ENCODE results near the gene TUBB6. TPM values are rescaled to one million over a fixed set of nuclear protein-coding genes. Genes with fewer than 3 reads are reported as not detected.

Gene TUBB6
- total RNA-seq, 4 donors from 2014 or later: 245 to 506 (median 331) TPM

DNA sequence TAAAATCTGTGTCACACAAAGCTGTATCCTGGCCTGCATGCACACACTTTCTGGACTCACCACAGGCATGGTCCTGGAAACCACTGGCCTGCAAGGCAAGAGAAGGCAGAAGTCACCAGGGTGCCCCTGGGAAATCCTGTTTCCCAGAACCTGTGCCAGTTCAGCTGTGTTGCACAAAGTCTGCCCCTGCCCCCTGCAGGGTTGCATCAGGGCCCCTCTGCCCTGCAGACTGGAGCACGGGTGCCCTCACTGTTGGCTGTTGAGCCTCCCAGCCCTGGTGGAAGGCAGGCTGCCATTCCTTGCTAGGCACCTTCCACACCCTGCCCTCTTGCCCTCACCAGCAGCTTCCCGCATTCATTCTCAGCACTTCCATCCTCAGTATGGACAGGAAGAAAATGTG lies 18.0 kb upstream of the TUBB6 start:
- no peak overlapping the region for H3K27ac ChIP-seq
- DNase-seq (ENCODE audit: low spot score in 2 of 2): no peak
- H3K36me3 ChIP-seq: no peaks in the 10 kb centered on the region
- no peak for TF ChIP-seq EP300 (IDR thresholded peaks at IDR 0.05)
- TF ChIP-seq POLR2A (IDR thresholded peaks at IDR 0.05): no peak
- TF ChIP-seq, protein P1, sequence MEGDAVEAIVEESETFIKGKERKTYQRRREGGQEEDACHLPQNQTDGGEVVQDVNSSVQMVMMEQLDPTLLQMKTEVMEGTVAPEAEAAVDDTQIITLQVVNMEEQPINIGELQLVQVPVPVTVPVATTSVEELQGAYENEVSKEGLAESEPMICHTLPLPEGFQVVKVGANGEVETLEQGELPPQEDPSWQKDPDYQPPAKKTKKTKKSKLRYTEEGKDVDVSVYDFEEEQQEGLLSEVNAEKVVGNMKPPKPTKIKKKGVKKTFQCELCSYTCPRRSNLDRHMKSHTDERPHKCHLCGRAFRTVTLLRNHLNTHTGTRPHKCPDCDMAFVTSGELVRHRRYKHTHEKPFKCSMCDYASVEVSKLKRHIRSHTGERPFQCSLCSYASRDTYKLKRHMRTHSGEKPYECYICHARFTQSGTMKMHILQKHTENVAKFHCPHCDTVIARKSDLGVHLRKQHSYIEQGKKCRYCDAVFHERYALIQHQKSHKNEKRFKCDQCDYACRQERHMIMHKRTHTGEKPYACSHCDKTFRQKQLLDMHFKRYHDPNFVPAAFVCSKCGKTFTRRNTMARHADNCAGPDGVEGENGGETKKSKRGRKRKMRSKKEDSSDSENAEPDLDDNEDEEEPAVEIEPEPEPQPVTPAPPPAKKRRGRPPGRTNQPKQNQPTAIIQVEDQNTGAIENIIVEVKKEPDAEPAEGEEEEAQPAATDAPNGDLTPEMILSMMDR (IDR thresholded peaks at IDR 0.05): no peak
- H3K9me3 ChIP-seq: no peaks in the 10 kb centered on the region
- H3K27me3 ChIP-seq: peaks cover 0 to 14% of the 10 kb centered on the region in 2 donors
- WGBS, 2 donors: 82 to 89% methylated on average over 2 of the region's 2 CpGs
- peaks cover 0 to 24% (median 8%) of the 10 kb centered on the region in 4 donors for H3K4me1 ChIP-seq
- no peak overlapping the region for H3K4me3 ChIP-seq

DNA sequence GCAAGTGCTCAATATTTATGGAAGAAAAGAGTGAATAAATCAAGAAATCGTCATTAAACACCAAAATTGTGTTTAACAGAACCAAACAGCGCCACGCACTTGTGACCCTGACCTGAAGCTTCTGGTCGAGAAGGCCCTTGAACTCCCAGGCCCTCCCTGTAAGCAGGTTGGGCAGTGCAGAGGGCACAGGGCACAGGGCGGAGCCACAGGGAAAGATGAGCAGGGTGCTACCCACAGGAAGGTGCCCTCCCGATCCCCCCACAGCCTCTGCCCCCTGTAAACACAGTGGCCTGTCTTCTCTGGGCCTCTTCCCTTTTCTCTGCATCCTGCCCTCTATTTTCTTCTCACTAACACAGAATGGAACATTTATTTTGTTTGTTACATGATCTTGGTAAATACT lies 16.9 kb upstream of the TUBB6 start:
- Histone ChIP-seq H3K4me1 (peaks cover 0 to 24% (median 8%) of the 10 kb centered on the region in 4 donors), H3K9me3 (no peaks in the 10 kb centered on the region), H3K36me3 (no peaks in the 10 kb centered on the region), H3K27me3 (peaks cover 0 to 14% of the 10 kb centered on the region in 2 donors), H3K27ac (no peak overlapping the region), H3K4me3 (no peak overlapping the region)
- 78 to 81% methylated on average over 6 of the region's 6 CpGs for WGBS, 2 donors
- TF ChIP-seq, protein P1 (IDR thresholded peaks at IDR 0.05): no peak
- no peak for DNase-seq (ENCODE audit: low spot score in 2 of 2)

DNA sequence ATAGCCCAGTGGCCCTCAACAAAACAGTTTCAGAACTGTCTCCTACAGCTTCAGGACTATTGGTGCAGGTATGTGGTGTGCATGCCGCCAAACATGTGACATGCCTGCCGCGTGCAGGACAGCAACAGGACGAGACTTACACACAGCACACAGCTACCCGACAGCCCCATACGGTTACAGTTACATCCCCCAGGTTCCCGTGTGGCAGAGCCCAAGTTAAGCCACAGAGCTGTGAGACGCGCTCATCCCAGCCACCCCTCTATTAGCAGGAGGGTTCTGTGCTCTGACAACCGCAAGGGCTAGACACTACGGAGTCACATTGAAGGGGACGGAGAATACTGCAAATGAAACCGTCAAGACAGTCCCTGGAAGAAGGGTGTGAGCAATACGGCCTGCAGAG lies 16.4 kb upstream of the TUBB6 start:
- no peak for TF ChIP-seq POLR2A (IDR thresholded peaks at IDR 0.05)
- no peak for TF ChIP-seq EP300 (IDR thresholded peaks at IDR 0.05)
- TF ChIP-seq, protein P1 (IDR thresholded peaks at IDR 0.05): no peak
- H3K9me3 ChIP-seq: no peaks in the 10 kb centered on the region
- H3K36me3 ChIP-seq: no peaks in the 10 kb centered on the region
- peaks cover 0 to 14% of the 10 kb centered on the region in 2 donors for H3K27me3 ChIP-seq
- H3K4me3 ChIP-seq: no peak overlapping the region
- no peak for DNase-seq (ENCODE audit: low spot score in 2 of 2)
- H3K4me1 ChIP-seq: peaks cover 0 to 24% (median 8%) of the 10 kb centered on the region in 4 donors
- H3K27ac ChIP-seq: no peak overlapping the region
- WGBS, 2 donors: 87 to 90% methylated on average over 14 of the region's 14 CpGs

DNA sequence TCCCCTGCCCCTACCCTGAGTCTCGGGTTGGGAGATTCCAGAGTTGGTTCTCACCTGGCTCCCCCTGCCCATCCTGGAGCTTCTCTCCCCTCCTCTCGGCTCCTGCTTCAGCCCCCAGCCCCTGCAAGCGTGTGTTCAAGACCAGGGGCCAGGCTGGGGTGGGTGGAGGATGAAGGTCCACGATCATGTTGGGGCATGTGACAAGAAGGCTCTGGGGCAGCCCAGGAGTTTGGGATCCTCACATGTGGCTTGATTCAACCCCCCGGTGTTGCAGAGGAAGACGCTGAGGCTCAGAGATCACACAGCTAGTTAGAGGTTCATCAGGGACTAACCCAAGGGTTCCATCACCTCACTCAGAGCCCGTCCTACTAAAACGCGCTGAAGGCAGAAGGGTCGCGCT lies 14.2 kb upstream of the TUBB6 start:
- TF ChIP-seq, protein P1 (IDR thresholded peaks at IDR 0.05): no peak
- TF ChIP-seq EP300 (IDR thresholded peaks at IDR 0.05): no peak
- TF ChIP-seq POLR2A (IDR thresholded peaks at IDR 0.05): no peak
- no peak overlapping the region for H3K4me3 ChIP-seq
- H3K9me3 ChIP-seq: peaks cover 0 to 7% (median 0%) of the 10 kb centered on the region in 4 donors
- no peak overlapping the region for H3K27ac ChIP-seq
- peaks cover 0 to 7% (median 2%) of the 10 kb centered on the region in 4 donors for H3K4me1 ChIP-seq
- DNase-seq (ENCODE audit: low spot score in 2 of 2): no peak
- WGBS, 2 donors: 82 to 89% methylated on average over 9 to 11 of the region's 11 CpGs
- peaks cover 0 to 13% of the 10 kb centered on the region in 2 donors for H3K27me3 ChIP-seq
- no peaks in the 10 kb centered on the region for H3K36me3 ChIP-seq

DNA sequence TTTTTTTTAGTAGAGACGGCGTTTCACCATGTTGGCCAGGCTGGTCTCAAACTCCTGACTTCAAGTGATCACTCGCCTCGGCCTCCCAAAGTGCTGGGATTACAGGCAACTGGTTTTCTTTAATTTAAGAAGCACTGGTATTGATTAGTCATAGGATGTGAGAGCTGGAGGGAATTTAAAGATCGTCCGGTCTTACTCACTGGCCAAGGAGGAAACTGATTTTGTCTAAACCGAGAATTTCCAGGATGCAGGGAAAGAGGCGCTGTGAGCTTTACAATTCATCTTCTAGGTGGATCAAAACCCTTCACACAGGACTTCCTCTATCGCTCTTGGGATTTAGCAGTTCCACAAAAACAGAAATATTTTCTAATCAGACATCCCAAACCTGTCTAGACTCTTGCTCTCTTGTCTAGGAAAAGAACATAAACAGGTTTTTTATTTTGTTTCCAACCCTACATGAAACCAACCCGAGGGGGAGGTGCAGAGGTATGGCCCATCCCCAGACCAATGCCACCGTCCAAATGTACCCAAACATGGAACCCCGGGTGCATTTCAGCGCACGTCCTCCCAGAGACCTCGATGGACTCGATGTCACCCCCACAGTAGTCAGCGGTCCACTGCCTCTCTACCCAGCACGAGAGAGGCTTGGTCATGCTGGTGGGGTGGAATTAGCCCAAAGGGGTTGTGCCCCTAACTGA lies 12.5 kb upstream of the TUBB6 start:
- TF ChIP-seq EP300 (IDR thresholded peaks at IDR 0.05) (no peak), POLR2A (IDR thresholded peaks at IDR 0.05) (no peak)
- TF ChIP-seq, protein P1 (IDR thresholded peaks at IDR 0.05): no peak
- Histone ChIP-seq H3K27me3 (no peaks in the 10 kb centered on the region), H3K4me3 (no peak overlapping the region), H3K36me3 (no peaks in the 10 kb centered on the region), H3K4me1 (no peaks in the 10 kb centered on the region), H3K9me3 (peaks cover 0 to 7% (median 0%) of the 10 kb centered on the region in 4 donors), H3K27ac (no peak overlapping the region)
- WGBS, 2 donors: 92 to 93% methylated on average over 18 of the region's 18 CpGs
- DNase-seq (ENCODE audit: low spot score in 2 of 2): no peak
